GM12872 (cell line): Measurements from ENCODE around the gene EFCAB9.

ENCODE experiments used
- TF ChIP-seq, protein P1 (sequence below): IDR thresholded peaks from 3 replicates; pipeline ENCODE4 v1.5.1; 2011; ENCODE audit warnings: low read depth, mild to moderate bottlenecking, low read length, moderate library complexity; ENCODE audit not compliant: insufficient read depth

The EFCAB9 gene

GRCh38 chr5:172199446-172199845 is 5.5 kb downstream of the EFCAB9 start:
- TF ChIP-seq, protein P1, sequence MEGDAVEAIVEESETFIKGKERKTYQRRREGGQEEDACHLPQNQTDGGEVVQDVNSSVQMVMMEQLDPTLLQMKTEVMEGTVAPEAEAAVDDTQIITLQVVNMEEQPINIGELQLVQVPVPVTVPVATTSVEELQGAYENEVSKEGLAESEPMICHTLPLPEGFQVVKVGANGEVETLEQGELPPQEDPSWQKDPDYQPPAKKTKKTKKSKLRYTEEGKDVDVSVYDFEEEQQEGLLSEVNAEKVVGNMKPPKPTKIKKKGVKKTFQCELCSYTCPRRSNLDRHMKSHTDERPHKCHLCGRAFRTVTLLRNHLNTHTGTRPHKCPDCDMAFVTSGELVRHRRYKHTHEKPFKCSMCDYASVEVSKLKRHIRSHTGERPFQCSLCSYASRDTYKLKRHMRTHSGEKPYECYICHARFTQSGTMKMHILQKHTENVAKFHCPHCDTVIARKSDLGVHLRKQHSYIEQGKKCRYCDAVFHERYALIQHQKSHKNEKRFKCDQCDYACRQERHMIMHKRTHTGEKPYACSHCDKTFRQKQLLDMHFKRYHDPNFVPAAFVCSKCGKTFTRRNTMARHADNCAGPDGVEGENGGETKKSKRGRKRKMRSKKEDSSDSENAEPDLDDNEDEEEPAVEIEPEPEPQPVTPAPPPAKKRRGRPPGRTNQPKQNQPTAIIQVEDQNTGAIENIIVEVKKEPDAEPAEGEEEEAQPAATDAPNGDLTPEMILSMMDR, result no peak

DNA sequence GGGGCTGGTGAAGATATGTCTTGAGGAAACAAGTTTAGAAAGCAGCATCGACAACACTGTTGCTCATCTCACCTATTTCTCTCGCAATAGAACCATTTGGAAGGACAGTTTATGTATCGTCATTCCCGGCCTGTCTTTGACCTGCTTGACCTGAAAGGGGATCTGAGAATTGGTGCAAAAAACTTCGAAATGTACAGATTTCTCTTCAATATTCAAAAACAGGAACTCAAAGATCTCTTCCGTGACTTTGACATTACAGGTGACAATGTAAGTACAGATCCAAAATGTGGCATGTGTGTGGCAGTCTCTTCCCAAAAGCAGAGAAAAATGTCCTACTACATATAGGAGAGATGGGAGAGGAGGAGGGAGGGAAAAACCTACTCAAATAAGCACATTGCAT is 6.5 kb downstream of the EFCAB9 start:
- TF ChIP-seq, protein P1, result no peak

DNA sequence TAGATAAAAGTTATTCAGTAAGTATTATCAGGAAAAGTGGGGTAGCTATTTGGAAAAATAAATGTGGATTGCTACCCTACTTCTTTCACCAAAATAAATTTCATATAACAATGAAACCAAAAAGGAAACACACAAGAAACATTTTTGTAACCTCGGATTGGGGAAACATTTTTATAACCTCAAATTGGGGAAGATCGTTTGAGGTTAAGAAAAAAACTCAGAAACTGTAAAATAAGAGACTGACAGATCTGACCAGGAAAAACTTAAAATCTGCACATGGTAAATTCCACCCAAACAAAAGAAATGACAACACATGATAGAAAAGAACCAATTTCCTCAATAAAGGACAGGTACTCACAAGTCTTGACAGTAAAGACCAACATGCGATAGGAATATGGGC is 13.5 kb downstream of the EFCAB9 start:
- TF ChIP-seq, protein P1, result no peak

DNA sequence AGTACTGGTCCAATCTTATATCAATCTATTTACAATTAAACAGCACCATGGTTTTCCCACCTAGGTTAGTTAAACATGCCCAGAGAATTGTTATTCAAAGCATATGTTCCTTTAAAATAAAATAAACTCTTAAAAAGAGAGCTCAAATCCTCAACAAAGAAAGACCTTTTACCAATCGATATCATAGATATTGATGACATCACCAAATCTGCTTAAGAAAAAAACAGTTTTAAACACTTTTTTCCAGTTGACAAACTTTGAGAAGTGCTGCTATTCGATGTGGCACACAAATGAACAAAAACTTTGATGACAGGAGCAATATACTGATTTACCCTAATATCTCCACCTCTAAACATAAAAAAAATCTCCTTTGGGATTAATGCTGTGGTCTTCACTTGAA is 15.7 kb downstream of the EFCAB9 start:
- TF ChIP-seq, protein P1, result no peak

GRCh38 chr5:172211676-172212075 is 17.7 kb downstream of the EFCAB9 start:
- TF ChIP-seq, protein P1, result no peak

GRCh38 chr5:172213126-172213525 is 19.2 kb downstream of the EFCAB9 start:
- TF ChIP-seq, protein P1, result no peak

DNA sequence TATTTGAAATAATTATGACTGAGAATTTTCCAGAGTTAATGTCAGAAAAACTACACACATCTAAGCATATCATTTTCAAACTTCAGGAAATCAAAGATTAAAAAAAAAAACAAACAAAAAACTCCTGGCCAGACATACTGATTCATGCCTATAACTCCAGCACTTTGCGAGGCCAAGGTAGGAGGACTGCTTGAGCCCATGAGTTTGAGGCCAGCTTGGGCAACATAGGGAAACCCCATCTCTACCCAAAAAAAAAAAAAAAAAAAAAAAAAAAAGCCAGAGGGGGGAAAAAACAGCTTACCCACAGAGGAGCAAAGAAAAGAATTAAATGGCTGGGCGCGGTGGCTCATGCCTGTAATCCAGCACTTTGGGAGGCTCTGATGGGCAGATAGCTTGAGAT is 22.4 kb downstream of the EFCAB9 start:
- TF ChIP-seq, protein P1, result no peak

GRCh38 chr5:172219296-172219695 is 25.3 kb downstream of the EFCAB9 start:
- TF ChIP-seq, protein P1, result no peak
